MM.1S (cell line): ENCODE measurements around the gene PODXL2.

Experiments used
- DNase-seq: peaks from one replicate; pipeline ENCODE4 v3.0.0-alpha.2; 2015
- H2AFZ ChIP-seq: fragments of 300-600 bp; sonication (generic); 2 replicates; pipeline ENCODE4 v1.6.0; 2016; ENCODE audit warnings: antibody characterized with exemption, low read length
- H3F3A ChIP-seq: fragments of 300-600 bp; sonication (generic); 2 replicates; pipeline ENCODE4 v1.6.1; 2016; ENCODE audit warnings: mild to moderate bottlenecking, antibody characterized with exemption, low read length, moderate library complexity, mixed read lengths; ENCODE audit not compliant: insufficient read depth
- H3K27ac ChIP-seq: fragments of 300-600 bp; sonication (generic); 2 replicates; pipeline ENCODE4 v1.5.1; 2016; ENCODE audit warnings: mild to moderate bottlenecking, low read length
- H3K27me3 ChIP-seq: fragments of 300-600 bp; sonication (generic); replicated peaks from 2 replicates; pipeline ENCODE4 v1.6.0; 2016; ENCODE audit warnings: low read length; ENCODE audit not compliant: insufficient read depth
- H3K36me3 ChIP-seq: fragments of 300-600 bp; sonication (generic); replicated peaks from 2 replicates; pipeline ENCODE4 v1.6.1; 2016; ENCODE audit warnings: mild to moderate bottlenecking, low read length, mixed read lengths; ENCODE audit not compliant: insufficient read depth
- H3K4me1 ChIP-seq: fragments of 300-600 bp; sonication (generic); 2 replicates; pipeline ENCODE4 v1.6.1; 2016; ENCODE audit warnings: low read length, mixed read lengths
- H3K4me2 ChIP-seq: fragments of 300-600 bp; sonication (generic); 2 replicates; pipeline ENCODE4 v1.6.0; 2016; ENCODE audit warnings: low read depth, low read length
- H3K4me3 ChIP-seq: fragments of 300-600 bp; sonication (generic); 2 replicates; pipeline ENCODE4 v1.5.1; 2016; ENCODE audit warnings: low read length, mixed read lengths
- H3K79me2 ChIP-seq: fragments of 300-600 bp; sonication (generic); 2 replicates; pipeline ENCODE4 v1.6.1; 2016; ENCODE audit warnings: mixed run types, low read length, mixed read lengths
- H3K9ac ChIP-seq: fragments of 300-600 bp; sonication (generic); 2 replicates; pipeline ENCODE4 v1.6.1; 2016; ENCODE audit warnings: low read length, mixed read lengths
- H3K9me2 ChIP-seq: fragments of 300-600 bp; sonication (generic); replicated peaks from 2 replicates; pipeline ENCODE4 v1.6.1; 2016; ENCODE audit warnings: mild to moderate bottlenecking, low read length, mixed read lengths; ENCODE audit not compliant: insufficient read depth
- H3K9me3 ChIP-seq: fragments of 300-600 bp; sonication (generic); replicated peaks from 2 replicates; pipeline ENCODE4 v1.6.1; 2016; ENCODE audit warnings: mild to moderate bottlenecking, low read length, mixed read lengths; ENCODE audit not compliant: insufficient read depth
- H4K20me1 ChIP-seq: fragments of 300-600 bp; sonication (generic); 2 replicates; pipeline ENCODE4 v1.6.1; 2016; ENCODE audit warnings: mild to moderate bottlenecking, low read length, moderate library complexity, mixed read lengths; ENCODE audit not compliant: insufficient read depth
- CTCF ChIP-seq: fragments of 300-600 bp; sonication (generic); IDR thresholded peaks from 2 replicates; pipeline ENCODE4 v1.5.1; 2016; ENCODE audit warnings: antibody characterized with exemption, low read length, mixed read lengths
- EZH2 ChIP-seq: fragments of 300-600 bp; sonication (generic); optimal IDR thresholded peaks from 2 replicates; pipeline ENCODE3; 2017; ENCODE audit warnings: low read depth, mild to moderate bottlenecking, antibody characterized with exemption, low read length, mixed read lengths
- EZH2phosphoT487 ChIP-seq: fragments of 300-600 bp; sonication (generic); IDR thresholded peaks from 2 replicates; pipeline ENCODE4 v1.6.1; 2018; ENCODE audit warnings: antibody characterized with exemption, low read length

The PODXL2 gene

GRCh38 chr3:127616836-127617605 is 12.0 kb upstream of the PODXL2 start:
- H3K79me2 ChIP-seq: peaks cover 29% of the 10 kb centered on the region
- H3K9me2 ChIP-seq: no peaks in the 10 kb centered on the region
- no peak overlapping the region for H3K4me3 ChIP-seq
- TF ChIP-seq EZH2 (no peak), CTCF (no peak), EZH2phosphoT487 (no peak)
- H3K9ac ChIP-seq: no peak overlapping the region
- H4K20me1 ChIP-seq: peaks cover 5% of the 10 kb centered on the region; the same call in 1 of the 2 replicates
- no peak for DNase-seq
- peaks cover 17% of the 10 kb centered on the region for H3K36me3 ChIP-seq
- H2AFZ ChIP-seq: no peak overlapping the region
- no peaks in the 10 kb centered on the region for H3K4me1 ChIP-seq
- H3K9me3 ChIP-seq: no peaks in the 10 kb centered on the region
- H3K27me3 ChIP-seq: no peaks in the 10 kb centered on the region
- no peaks in the 10 kb centered on the region for H3F3A ChIP-seq
- no peak overlapping the region for H3K4me2 ChIP-seq
- no peak overlapping the region for H3K27ac ChIP-seq

- Histone ChIP-seq H3K9me3 (no peaks in the 10 kb centered on the region), H3K9ac (no peak overlapping the region), H3K4me3 (no peak overlapping the region), H2AFZ (no peak overlapping the region), H3K79me2 (peaks cover 11% of the 10 kb centered on the region), H3K27me3 (no peaks in the 10 kb centered on the region), H3K4me2 (no peak overlapping the region), H4K20me1 (peaks cover 5% of the 10 kb centered on the region; the same call in 1 of the 2 replicates), H3K27ac (no peak overlapping the region), H3K36me3 (peaks cover 12% of the 10 kb centered on the region; the same call in 1 of the 2 replicates), H3K4me1 (no peaks in the 10 kb centered on the region), H3K9me2 (no peaks in the 10 kb centered on the region), H3F3A (no peaks in the 10 kb centered on the region)
- no peak for TF ChIP-seq EZH2phosphoT487
- no peak for TF ChIP-seq EZH2
- TF ChIP-seq CTCF: no peak
- DNase-seq: no peak
Measured at GRCh38 chr3:127618891-127619290, 10.1 kb upstream of the PODXL2 start.

- no peak overlapping the region for H3K4me3 ChIP-seq
- no peaks in the 10 kb centered on the region for H3K4me1 ChIP-seq
- no peak for DNase-seq
- no peaks in the 10 kb centered on the region for H3F3A ChIP-seq
- H3K9ac ChIP-seq: no peak overlapping the region
- no peak for TF ChIP-seq EZH2
- no peak for TF ChIP-seq CTCF
- TF ChIP-seq EZH2phosphoT487: no peak
- no peaks in the 10 kb centered on the region for H3K79me2 ChIP-seq
- no peaks in the 10 kb centered on the region for H3K27me3 ChIP-seq
- H4K20me1 ChIP-seq: no peaks in the 10 kb centered on the region
- no peak overlapping the region for H2AFZ ChIP-seq
- H3K9me3 ChIP-seq: no peaks in the 10 kb centered on the region
- H3K27ac ChIP-seq: no peak overlapping the region
- H3K4me2 ChIP-seq: no peak overlapping the region
- H3K9me2 ChIP-seq: no peaks in the 10 kb centered on the region
- peaks cover 7% of the 10 kb centered on the region; the same call in 1 of the 2 replicates for H3K36me3 ChIP-seq
Measured at GRCh38 chr3:127620637-127621375, 8.2 kb upstream of the PODXL2 start.
